Right atrium auricular region (tissue), 2 donors: ENCODE measurements around the gene CA11. TPM values are rescaled to one million over a fixed set of nuclear protein-coding genes. Genes with fewer than 3 reads are reported as not detected.

Source experiments
- DNase-seq: peaks from one replicate; pipeline ENCODE4 v3.0.0-alpha.2; 2019; ENCODE audit warnings: low spot score
- H3K27ac ChIP-seq, 2 donors: fragments of 200-600 bp; sonication (generic); 1 replicate in 1 of 2; 2 replicates in 1 of 2; pipeline ENCODE4 v1.5.1; 2016 to 2019
- H3K27me3 ChIP-seq, 2 donors: fragments of 200-600 bp; sonication (generic); one replicate each; pipeline versions ENCODE4 v1.5.1 to v1.6.0; 2017 to 2019
- H3K36me3 ChIP-seq: fragments of 200-600 bp; sonication (generic); one replicate; pipeline ENCODE4 v1.5.1; 2016
- H3K4me1 ChIP-seq, 2 donors: fragments of 200-600 bp; sonication (generic); one replicate each; pipeline versions ENCODE4 v1.5.1 to v1.6.0; 2017 to 2019
- H3K4me3 ChIP-seq, 2 donors: fragments of 200-600 bp; sonication (generic); 1 replicate in 1 of 2; 2 replicates in 1 of 2; pipeline ENCODE4 v1.5.1; 2017 to 2019; ENCODE audit warnings: mild to moderate bottlenecking in 1 of 2, moderate library complexity in 1 of 2
- H3K9me3 ChIP-seq, 2 donors: fragments of 200-600 bp; sonication (generic); one replicate each; pipeline ENCODE4 v1.5.1; 2019
- CTCF ChIP-seq, 2 donors: fragments of 200-600 bp; sonication (generic); IDR thresholded peaks; one replicate each; pipeline ENCODE4 v1.5.1; 2019; ENCODE audit warnings: antibody characterized with exemption in 2 of 2
- total RNA-seq, 2 donors: library from RNA; depleted of rRNA; stranded (reverse); fragments of >200 nt; gene quantifications; one replicate each; pipeline ENCODE4 v1.1.0, GENCODE V29; 2016

The CA11 gene
- total RNA-seq, 2 donors from 2014 or later: 3.4 to 13.3 TPM

- peaks cover 0 to 35% of the 10 kb centered on the region in 2 donors for H3K4me1 ChIP-seq
- no peak for DNase-seq
- TF ChIP-seq CTCF (IDR thresholded peaks at IDR 0.05): no peak
Measured at GRCh38 chr19:48623556-48624066, 22.4 kb downstream of the CA11 start.

GRCh38 chr19:48619692-48620585 lies 26.0 kb downstream of the CA11 start:
- no peak for TF ChIP-seq CTCF (IDR thresholded peaks at IDR 0.05)
- peaks cover 28% of the 10 kb centered on the region for H3K36me3 ChIP-seq
- no peaks in the 10 kb centered on the region for H3K9me3 ChIP-seq
- no peaks in the 10 kb centered on the region for H3K27me3 ChIP-seq
- no peak for DNase-seq
- H3K4me1 ChIP-seq: peaks cover 0 to 62% of the 10 kb centered on the region in 2 donors
- H3K4me3 ChIP-seq: peak overlapping the region; percentile 74 to 76
- H3K27ac ChIP-seq: peak overlapping the region; percentile 91 to 95

More at GRCh38 chr19:48623556-48624066, 22.4 kb downstream of the CA11 start:
- H3K27ac ChIP-seq: peak overlapping the region; percentile 78 to 83
- no peaks in the 10 kb centered on the region for H3K27me3 ChIP-seq
- H3K36me3 ChIP-seq: peaks cover 7% of the 10 kb centered on the region
- no peaks in the 10 kb centered on the region for H3K9me3 ChIP-seq
- H3K4me3 ChIP-seq: peak overlapping the region in 1 of 2 donors; percentile 57

GRCh38 chr19:48618916-48619691 lies 26.9 kb downstream of the CA11 start, which contains the start of the genes RPL18 and SPHK2:
Gene RPL18 (minus strand): TSS chr19:48619178. CDS start chr19:48619143, 35 bp downstream.
Gene SPHK2 (plus strand): TSS chr19:48619506. CDS start chr19:48620515, 1,009 bp downstream.
- no peaks in the 10 kb centered on the region for H3K9me3 ChIP-seq
- peak; percentile 99 for DNase-seq
- peaks cover 0 to 62% of the 10 kb centered on the region in 2 donors for H3K4me1 ChIP-seq
- H3K27ac ChIP-seq: peak within 1 kb of the TSS; percentile 91 to 95
- peak within 1 kb of the TSS; percentile 74 to 76 for H3K4me3 ChIP-seq
- peak in 1 of 2 donors; percentile 25 for TF ChIP-seq CTCF (IDR thresholded peaks at IDR 0.05)
- H3K27me3 ChIP-seq: no peaks in the 10 kb centered on the region
- H3K36me3 ChIP-seq: peaks cover 28% of the 10 kb centered on the region

GRCh38 chr19:48618278-48618915 lies 27.6 kb downstream of the CA11 start:
- Histone ChIP-seq H3K4me1 (peaks cover 0 to 62% of the 10 kb centered on the region in 2 donors), H3K27me3 (no peaks in the 10 kb centered on the region), H3K4me3 (peak overlapping the region; percentile 74 to 76), H3K27ac (peak overlapping the region; percentile 91 to 95), H3K36me3 (peaks cover 28% of the 10 kb centered on the region), H3K9me3 (no peaks in the 10 kb centered on the region)
- no peak for DNase-seq
- no peak for TF ChIP-seq CTCF (IDR thresholded peaks at IDR 0.05)
